ENCODE data around the gene SMIM45.

SMIM45 gene

GRCh38 chr22:41983513-41984405 lies 31.8 kb downstream of the SMIM45 start:
- 58% methylated on average over 5 of the region's 6 CpGs for WGBS (ENCODE audit: low lambda C conversion rate)
- peaks cover 0 to 3% of the 10 kb centered on the region in 2 experiments; a peak in 1 of 4 replicates for H3K4me1 ChIP-seq (ENCODE audit: control insufficient read depth in 1 of 2, insufficient read depth in 2 of 2, low read depth in 1 of 2, low read length in 1 of 2)
- H3K9me3 ChIP-seq = no peaks in the 10 kb centered on the region
- no peak for TF ChIP-seq USF2 (IDR thresholded peaks at IDR 0.05; ENCODE audit: borderline replicate concordance, low read depth, low read length)
- no peak for TF ChIP-seq SIN3A (IDR thresholded peaks at IDR 0.05; ENCODE audit: borderline replicate concordance, low read depth, low read length)
- TF ChIP-seq MXI1 (IDR thresholded peaks at IDR 0.05; ENCODE audit: low read depth, low read length) = no peak
- no peak for TF ChIP-seq EZH2phosphoT487 (IDR thresholded peaks at IDR 0.05; ENCODE audit: borderline replicate concordance, low read depth)
- no peak for TF ChIP-seq MEF2A (IDR thresholded peaks at IDR 0.05; ENCODE audit: borderline replicate concordance, low read depth)
- no peak for TF ChIP-seq ZBTB33 (IDR thresholded peaks at IDR 0.05; ENCODE audit: borderline replicate concordance, low read depth)
- TF ChIP-seq NFIC (IDR thresholded peaks at IDR 0.05; ENCODE audit: borderline replicate concordance) = no peak
- TF ChIP-seq EP300 (IDR thresholded peaks at IDR 0.05; ENCODE audit: borderline replicate concordance in 1 of 2, low read depth in 1 of 2, low read length in 1 of 2) = no peak
- TF ChIP-seq YY1 (IDR thresholded peaks at IDR 0.05; ENCODE audit: low read depth) = no peak
- no peak for TF ChIP-seq FOXM1 (IDR thresholded peaks at IDR 0.05; ENCODE audit: low read depth)
- no peak for TF ChIP-seq GABPA (IDR thresholded peaks at IDR 0.05; ENCODE audit: low read depth)
- TF ChIP-seq JUND (IDR thresholded peaks at IDR 0.05) = no peak
- TF ChIP-seq USF1 (IDR thresholded peaks at IDR 0.05; ENCODE audit: borderline replicate concordance, low read depth) = no peak
- TF ChIP-seq FOXJ3 (CRISPR knock-in tag; IDR thresholded peaks at IDR 0.05) = no peak
- H3K27ac ChIP-seq (ENCODE audit: low read depth in 2 of 2, low read length in 1 of 2) = no peak overlapping the region
- no peaks in the 10 kb centered on the region for H3K9me2 ChIP-seq
- no peaks in the 10 kb centered on the region for H4K20me1 ChIP-seq (ENCODE audit: insufficient read depth)
- CTCF ChIA-PET = no interaction called here
- no peak overlapping the region for H3K4me3 ChIP-seq (ENCODE audit: low read depth in 2 of 2, low read length in 1 of 2)
- H3K79me2 ChIP-seq (ENCODE audit: insufficient read depth) = no peaks in the 10 kb centered on the region
- H3K27me3 ChIP-seq (ENCODE audit: insufficient read depth) = no peaks in the 10 kb centered on the region
- H2AFZ ChIP-seq (ENCODE audit: low read depth) = no peak overlapping the region
- POLR2A ChIA-PET = no interaction called here
- H3K36me3 ChIP-seq (replicated peaks in 1 of 2; ENCODE audit: control insufficient read depth in 1 of 2, insufficient read depth in 2 of 2, low read length in 1 of 2) = no peaks in the 10 kb centered on the region
- no peak for DNase-seq
- no peak overlapping the region for H3K9ac ChIP-seq
- H3K4me2 ChIP-seq = no peak overlapping the region
- H3F3A ChIP-seq (replicated peaks; ENCODE audit: insufficient read depth) = no peaks in the 10 kb centered on the region

Data from SK-N-SH (cell line).